HEK293T (cell line): ENCODE results near the gene CLEC18C.
"Not testable (repeated sequence)": the region's sequence is repeated elsewhere in the genome, so short reads cannot be mapped to it uniquely, and the experiment has no call there.

Source experiments
- BHLHE40 ChIP-seq: fragments of 450-650 bp; IDR thresholded peaks from 2 replicates; pipeline ENCODE4 v1.6.1; 2016; ENCODE audit warnings: mild to moderate bottlenecking, moderate library complexity, borderline replicate concordance
- ELF4 ChIP-seq: fragments of 450-650 bp; IDR thresholded peaks from 2 replicates; pipeline ENCODE4 v1.6.1; 2017; ENCODE audit warnings: antibody characterized with exemption
- FOXK2 ChIP-seq: fragments of 450-650 bp; IDR thresholded peaks from 2 replicates; pipeline ENCODE4 v1.6.1; 2016; ENCODE audit warnings: mild to moderate bottlenecking
- FOXM1 ChIP-seq: fragments of 450-650 bp; IDR thresholded peaks from 2 replicates; pipeline ENCODE4 v1.6.1; 2017; ENCODE audit warnings: mild to moderate bottlenecking, borderline replicate concordance
- HDGF ChIP-seq: fragments of 450-650 bp; IDR thresholded peaks from 2 replicates; pipeline ENCODE4 v1.6.1; 2017; ENCODE audit warnings: antibody characterized with exemption, borderline replicate concordance
- LEF1 ChIP-seq: fragments of 450-650 bp; IDR thresholded peaks from 2 replicates; pipeline ENCODE4 v1.6.1; 2017; ENCODE audit warnings: mild to moderate bottlenecking, borderline replicate concordance
- NFRKB ChIP-seq: fragments of 450-650 bp; IDR thresholded peaks from 2 replicates; pipeline ENCODE4 v1.6.1; 2016; ENCODE audit warnings: mild to moderate bottlenecking, moderate library complexity
- PKNOX1 ChIP-seq: fragments of 450-650 bp; IDR thresholded peaks from 2 replicates; pipeline ENCODE4 v1.6.1; 2016
- SP1 ChIP-seq: fragments of 450-650 bp; IDR thresholded peaks from 2 replicates; pipeline ENCODE4 v1.6.1; 2017
- SUZ12 ChIP-seq: fragments of 450-650 bp; IDR thresholded peaks from 2 replicates; pipeline ENCODE4 v1.6.1; 2016; ENCODE audit warnings: mild to moderate bottlenecking
- TARDBP ChIP-seq: fragments of 450-650 bp; IDR thresholded peaks from 2 replicates; pipeline ENCODE4 v1.6.1; 2016
- ZNF384 ChIP-seq: fragments of 450-650 bp; IDR thresholded peaks from 2 replicates; pipeline ENCODE4 v1.6.1; 2016

DNA sequence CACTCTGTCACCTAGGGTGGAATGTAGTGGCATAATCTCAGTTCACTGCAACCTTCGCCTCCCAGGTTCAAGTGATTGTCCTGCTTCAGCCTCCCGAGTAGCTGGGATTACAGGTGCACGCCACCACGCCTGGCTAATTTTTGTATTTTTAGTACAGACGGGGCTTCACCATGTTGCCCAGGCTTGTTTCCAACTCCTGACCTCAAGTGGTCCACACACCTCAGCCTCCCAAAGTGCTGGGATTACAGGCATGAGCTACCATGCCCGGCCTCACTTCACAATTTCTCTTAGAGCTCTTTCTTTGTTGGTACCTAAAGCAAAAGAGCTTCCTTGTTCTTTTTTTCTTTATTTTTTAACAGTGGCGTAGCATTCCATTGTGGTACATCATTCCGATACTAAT is 24.3 kb upstream of the CLEC18C start:
- TF ChIP-seq SUZ12, ELF4, BHLHE40, NFRKB, TARDBP, FOXM1, SP1, PKNOX1, ZNF384, LEF1, FOXK2, HDGF: not testable (repeated sequence)
